Keratinocyte (primary cell): ENCODE data around the gene GLIS2.

ENCODE experiments used
- EZH2 ChIP-seq: IDR thresholded peaks from one replicate; pipeline ENCODE4 v1.6.1; 2012; ENCODE audit warnings: inconsistent platforms, mild to moderate bottlenecking, low read length, moderate library complexity
- TF ChIP-seq, protein P1 (sequence below), 3 experiments: IDR thresholded peaks in 1 of 3; conservative IDR thresholded peaks in 1 of 3; optimal IDR thresholded peaks in 1 of 3; 2 replicates in 2 of 3; 3 replicates in 1 of 3; pipeline versions ENCODE3 to v1.5.1; 2011; ENCODE audit warnings: low read length in 3 of 3, mild to moderate bottlenecking in 3 of 3, moderate library complexity in 2 of 3, control low read depth in 1 of 3, inconsistent platforms in 1 of 3; ENCODE audit not compliant: insufficient read depth in 2 of 3; ENCODE audit errors: extremely low read depth in 1 of 3

DNA sequence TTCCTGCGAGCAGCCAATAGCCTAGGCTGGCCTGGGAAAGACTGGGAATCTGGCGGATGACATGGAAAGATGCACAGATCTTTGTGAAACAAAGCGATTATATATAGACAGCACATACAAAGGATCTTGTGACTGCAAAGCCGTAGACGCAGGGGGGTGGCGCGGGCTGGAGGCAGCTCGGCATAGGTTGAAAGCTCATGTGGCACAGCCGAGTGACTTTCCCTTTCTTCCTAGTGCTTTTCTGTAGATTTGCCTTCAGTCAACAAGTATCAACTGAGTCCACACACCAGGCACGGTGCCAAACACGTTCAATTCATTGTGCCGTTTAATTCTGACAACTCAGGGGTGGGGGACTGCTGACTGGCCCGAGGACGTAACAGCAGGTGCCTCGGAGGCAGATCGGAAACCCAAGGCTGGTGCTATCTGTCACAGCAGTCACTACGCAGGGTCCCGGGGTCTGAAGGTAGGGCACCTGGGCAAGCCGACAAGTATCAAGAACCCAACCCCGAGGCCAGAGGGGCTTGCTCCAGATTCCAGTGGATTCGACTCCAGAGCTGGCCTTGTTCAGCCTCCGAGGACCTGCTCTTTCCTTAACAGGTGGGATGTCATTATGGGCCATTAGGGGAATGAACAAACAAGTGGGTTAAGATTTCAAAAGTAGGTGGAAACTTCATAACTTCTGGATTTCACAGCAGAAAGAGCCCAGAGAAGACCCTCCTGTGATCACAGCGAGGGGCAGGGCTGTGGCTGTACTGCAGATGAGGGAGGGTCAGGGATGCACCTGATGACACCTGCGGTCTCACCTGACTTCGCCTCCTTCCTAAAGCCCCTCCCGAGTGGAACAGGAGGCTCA lies 29.3 kb downstream of the GLIS2 start:
- TF ChIP-seq, protein P1, sequence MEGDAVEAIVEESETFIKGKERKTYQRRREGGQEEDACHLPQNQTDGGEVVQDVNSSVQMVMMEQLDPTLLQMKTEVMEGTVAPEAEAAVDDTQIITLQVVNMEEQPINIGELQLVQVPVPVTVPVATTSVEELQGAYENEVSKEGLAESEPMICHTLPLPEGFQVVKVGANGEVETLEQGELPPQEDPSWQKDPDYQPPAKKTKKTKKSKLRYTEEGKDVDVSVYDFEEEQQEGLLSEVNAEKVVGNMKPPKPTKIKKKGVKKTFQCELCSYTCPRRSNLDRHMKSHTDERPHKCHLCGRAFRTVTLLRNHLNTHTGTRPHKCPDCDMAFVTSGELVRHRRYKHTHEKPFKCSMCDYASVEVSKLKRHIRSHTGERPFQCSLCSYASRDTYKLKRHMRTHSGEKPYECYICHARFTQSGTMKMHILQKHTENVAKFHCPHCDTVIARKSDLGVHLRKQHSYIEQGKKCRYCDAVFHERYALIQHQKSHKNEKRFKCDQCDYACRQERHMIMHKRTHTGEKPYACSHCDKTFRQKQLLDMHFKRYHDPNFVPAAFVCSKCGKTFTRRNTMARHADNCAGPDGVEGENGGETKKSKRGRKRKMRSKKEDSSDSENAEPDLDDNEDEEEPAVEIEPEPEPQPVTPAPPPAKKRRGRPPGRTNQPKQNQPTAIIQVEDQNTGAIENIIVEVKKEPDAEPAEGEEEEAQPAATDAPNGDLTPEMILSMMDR (optimal IDR thresholded peaks at IDR 0.05 in 1 of 3, IDR thresholded peaks at IDR 0.05 in 1 of 3, conservative IDR thresholded peaks at IDR 0.05 in 1 of 3; ENCODE audit: extremely low read depth in 1 of 3, insufficient read depth in 2 of 3, low read length in 3 of 3): no peak
- no peak for TF ChIP-seq EZH2
